Activated CD8-positive, alpha-beta memory T cell treated with anti-CD3 and anti-CD28 coated beads for 4 hours (primary cell): ENCODE data around the gene OS9.

Experiments
- DNase-seq, 2 donors: peaks; one replicate each; pipeline ENCODE4 v3.0.0-alpha.2; 2020; ENCODE audit warnings: low read depth in 2 of 2

The OS9 gene

GRCh38 chr12:57753756-57754337, 59.9 kb downstream of the OS9 start:
- no peak for DNase-seq

- DNase-seq = peak; percentile 60 to 71
These were observed 60.7 kb downstream of the OS9 start, which contains the start of gene MARCHF9 for GRCh38 chr12:57754411-57755193. Gene MARCHF9 (plus strand): TSS chr12:57755103. CDS start chr12:57755529, 426 bp downstream.

- DNase-seq = no peak
These were observed 61.2 kb downstream of the OS9 start for GRCh38 chr12:57755194-57755453.

- no peak for DNase-seq
These were observed 61.8 kb downstream of the OS9 start for GRCh38 chr12:57755454-57756372.

- DNase-seq = peak in 1 of 2 donors; percentile 48
These were observed 62.7 kb downstream of the OS9 start for GRCh38 chr12:57756406-57757341.

- no peak for DNase-seq
These were observed 63.8 kb downstream of the OS9 start for GRCh38 chr12:57757771-57758170.

GRCh38 chr12:57758552-57759359, 64.8 kb downstream of the OS9 start:
- DNase-seq = no peak

- DNase-seq = no peak
These were observed 65.5 kb downstream of the OS9 start for GRCh38 chr12:57759360-57759980.

GRCh38 chr12:57760347-57760982, 66.5 kb downstream of the OS9 start:
- no peak for DNase-seq

GRCh38 chr12:57761391-57761998, 67.6 kb downstream of the OS9 start:
- no peak for DNase-seq

GRCh38 chr12:57762463-57762862, 68.5 kb downstream of the OS9 start:
- DNase-seq = no peak

GRCh38 chr12:57763881-57764661, 70.1 kb downstream of the OS9 start:
- DNase-seq = no peak

GRCh38 chr12:57764662-57765002, 70.7 kb downstream of the OS9 start:
- DNase-seq = no peak

- DNase-seq = no peak
These were observed 71.2 kb downstream of the OS9 start for GRCh38 chr12:57765003-57765697.

- no peak for DNase-seq
These were observed 71.9 kb downstream of the OS9 start for GRCh38 chr12:57765698-57766463.

- DNase-seq = no peak
These were observed 72.8 kb downstream of the OS9 start, which contains the start of gene CYP27B1 for GRCh38 chr12:57766464-57767304. Gene CYP27B1 (minus strand): TSS chr12:57767078. CDS start chr12:57767041, 37 bp downstream.
